WTC11 (cell line): ENCODE results near the gene TMEM271.

Source experiments
- CTCF ChIP-seq: fragments of 200-600 bp; IDR thresholded peaks from 2 replicates; pipeline ENCODE4 v1.8.0; 2022; ENCODE audit warnings: antibody characterized with exemption
- MAX ChIP-seq: sonication (generic); formaldehyde crosslinking; IDR thresholded peaks from 2 replicates; pipeline ENCODE4 v1.8.0; 2022; ENCODE audit warnings: mild to moderate bottlenecking, missing genetic modification reagents
- ZSCAN18 ChIP-seq: fragments of 250-450 bp; sonication (Bioruptor Pico); IDR thresholded peaks from 2 replicates; pipeline ENCODE4 v2.1.2; 2022; ENCODE audit warnings: mild to moderate bottlenecking, moderate library complexity

GRCh38 chr4:560061-560460, 16.0 kb downstream of the TMEM271 start:
- TF ChIP-seq ZSCAN18 (no peak), CTCF (no peak), MAX (CRISPR knock-in tag) (no peak)
